ENCODE measurements around the gene NUB1.
A peak's percentile ranks its signal among the peaks of the same experiment; 100 is the strongest.

Gene NUB1

GRCh38 chr7:151406051-151406875 lies 64.7 kb downstream of the NUB1 start:
- no peak for DNase-seq

GRCh38 chr7:151406886-151407583 lies 65.4 kb downstream of the NUB1 start:
- no peak for DNase-seq

GRCh38 chr7:151408498-151408838 lies 66.9 kb downstream of the NUB1 start:
- no peak for DNase-seq

- no peak for DNase-seq
These were observed 67.4 kb downstream of the NUB1 start for GRCh38 chr7:151408839-151409666.

- DNase-seq = no peak
These were observed 68.2 kb downstream of the NUB1 start, which contains the start of gene WDR86 for GRCh38 chr7:151409667-151410404. Gene WDR86 (minus strand): TSS chr7:151410038. CDS start chr7:151409589, 449 bp downstream.

- no peak for DNase-seq
These were observed 69.1 kb downstream of the NUB1 start for GRCh38 chr7:151410405-151411390.

GRCh38 chr7:151411551-151411950 lies 69.9 kb downstream of the NUB1 start:
- no peak for DNase-seq

GRCh38 chr7:151412318-151412717 lies 70.7 kb downstream of the NUB1 start:
- no peak for DNase-seq

GRCh38 chr7:151413241-151413640 lies 71.6 kb downstream of the NUB1 start:
- no peak for DNase-seq

- no peak for DNase-seq
These were observed 73.9 kb downstream of the NUB1 start for GRCh38 chr7:151415375-151416105.

- no peak for DNase-seq
These were observed 74.7 kb downstream of the NUB1 start for GRCh38 chr7:151416112-151416940.

- no peak for DNase-seq
These were observed 75.3 kb downstream of the NUB1 start for GRCh38 chr7:151416941-151417315.

- no peak for DNase-seq
These were observed 78.5 kb downstream of the NUB1 start for GRCh38 chr7:151420144-151420543.

GRCh38 chr7:151422212-151422611 lies 80.6 kb downstream of the NUB1 start:
- DNase-seq = no peak

GRCh38 chr7:151423226-151423625 lies 81.6 kb downstream of the NUB1 start:
- no peak for DNase-seq

GRCh38 chr7:151423936-151424335 lies 82.3 kb downstream of the NUB1 start:
- DNase-seq = no peak

GRCh38 chr7:151424799-151425198 lies 83.2 kb downstream of the NUB1 start:
- DNase-seq = no peak

- DNase-seq = peak; percentile 27
These were observed 84.2 kb downstream of the NUB1 start for GRCh38 chr7:151425670-151426440.

- peak; percentile 89 for DNase-seq
These were observed 84.9 kb downstream of the NUB1 start for GRCh38 chr7:151426441-151426903.

All from fibroblast of skin of abdomen (primary cell).